ENCODE data around the gene SCN9A.

GRCh38 chr2:166249318-166249717 is 126.4 kb downstream of the SCN9A start:
- TF ChIP-seq POLR2AphosphoS5 (IDR thresholded peaks at IDR 0.05) = no peak
- TF ChIP-seq POLR2A (IDR thresholded peaks at IDR 0.05) = no peak
- TF ChIP-seq CTCF (IDR thresholded peaks at IDR 0.05) = no peak
